Stimulated activated CD4-positive, alpha-beta T cell treated with anti-CD3 and anti-CD28 coated beads, Interleukin-15, amount 100 ng/mL, for 48 hours (primary cell): ENCODE data around the gene SGCB.

Experiments used
- DNase-seq, 2 donors: peaks; one replicate each; pipeline ENCODE4 v3.0.0-alpha.2; 2020; ENCODE audit warnings: low read depth in 2 of 2

SGCB gene

DNA sequence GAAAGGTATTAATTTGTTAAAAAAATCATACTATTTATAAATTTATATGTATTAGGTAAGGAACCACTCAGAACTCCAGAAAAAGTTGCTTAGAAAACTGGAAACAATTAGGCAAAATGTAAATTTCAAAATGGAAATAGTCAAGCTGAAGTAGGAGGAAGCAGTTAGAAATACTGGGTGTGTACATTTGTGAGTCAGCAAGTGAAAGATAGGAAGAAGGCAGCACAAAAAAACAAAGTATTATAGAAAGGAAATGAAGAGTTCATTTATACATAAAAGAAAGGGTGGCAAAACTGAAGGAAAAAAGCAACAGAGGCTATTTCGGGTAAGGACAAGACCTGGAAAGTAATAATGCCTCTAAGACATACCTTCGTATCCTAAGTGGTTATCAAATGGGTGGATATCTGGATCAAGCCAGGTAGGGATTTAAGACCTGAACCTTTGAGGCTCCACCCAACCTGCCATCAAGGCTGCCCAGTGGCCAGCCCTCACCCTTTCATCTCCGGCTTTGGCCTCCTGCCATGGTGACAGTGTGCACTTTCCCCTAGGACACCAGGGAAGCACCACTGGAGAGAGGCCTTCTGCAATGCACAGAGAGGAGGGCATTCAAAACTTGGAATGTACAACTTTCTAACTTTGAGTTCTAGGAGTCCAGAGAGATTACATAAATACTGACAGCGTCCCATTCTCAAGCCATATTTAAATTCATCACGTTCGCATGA is 18.0 kb downstream of the SGCB start, which contains the start of gene LRRC66:
Gene LRRC66 (minus strand): TSS at position 428 of the 722 bp plus-strand sequence. CDS start 2,750 bp downstream, outside the sequence.
- no peak for DNase-seq

GRCh38 chr4:52017814-52018213 is 20.3 kb downstream of the SGCB start:
- DNase-seq: no peak

DNA sequence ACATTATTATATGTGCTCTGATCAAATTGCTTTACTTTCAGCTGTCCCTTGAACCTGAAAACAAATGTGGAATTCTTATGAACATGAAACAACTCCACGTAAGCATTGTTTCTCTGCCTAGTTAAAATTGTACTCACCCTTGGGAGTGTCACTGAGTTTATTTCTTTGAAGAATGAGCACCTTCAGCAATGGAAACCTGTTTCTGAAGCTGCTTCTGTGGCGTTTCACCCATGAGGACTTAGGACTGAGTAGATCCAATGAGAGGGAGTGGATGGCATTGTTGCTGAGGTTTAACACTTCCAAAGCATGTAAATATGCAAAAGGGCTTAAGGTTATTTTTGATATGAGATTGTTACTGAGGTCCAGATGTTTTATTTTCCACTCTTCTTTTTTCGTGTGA is 21.1 kb downstream of the SGCB start:
- no peak for DNase-seq

- DNase-seq: no peak
These were observed 22.7 kb downstream of the SGCB start for GRCh38 chr4:52015366-52015765.

- no peak for DNase-seq
These were observed 23.2 kb downstream of the SGCB start for GRCh38 chr4:52014903-52015302.

- no peak for DNase-seq
These were observed 25.4 kb downstream of the SGCB start for GRCh38 chr4:52012651-52013050.

DNA sequence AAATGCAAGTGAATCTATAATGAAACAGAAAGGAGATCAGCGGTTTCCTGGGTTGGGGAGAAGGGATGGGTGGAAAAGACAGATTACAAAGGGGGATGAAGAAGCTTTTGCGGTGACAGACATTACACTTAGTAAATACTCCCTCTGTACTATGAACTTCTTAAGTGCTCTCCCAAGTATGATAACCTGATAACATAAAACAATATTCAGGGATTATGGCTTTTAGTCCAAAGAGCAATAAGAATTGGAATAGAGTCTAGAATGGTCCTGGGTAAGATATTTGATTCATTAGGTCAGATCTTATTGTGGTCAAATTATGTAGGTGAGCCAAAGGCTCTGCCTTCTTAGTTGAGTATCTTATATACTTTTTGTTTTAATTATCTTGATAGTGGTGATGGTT is 27.1 kb downstream of the SGCB start:
- DNase-seq: no peak

DNA sequence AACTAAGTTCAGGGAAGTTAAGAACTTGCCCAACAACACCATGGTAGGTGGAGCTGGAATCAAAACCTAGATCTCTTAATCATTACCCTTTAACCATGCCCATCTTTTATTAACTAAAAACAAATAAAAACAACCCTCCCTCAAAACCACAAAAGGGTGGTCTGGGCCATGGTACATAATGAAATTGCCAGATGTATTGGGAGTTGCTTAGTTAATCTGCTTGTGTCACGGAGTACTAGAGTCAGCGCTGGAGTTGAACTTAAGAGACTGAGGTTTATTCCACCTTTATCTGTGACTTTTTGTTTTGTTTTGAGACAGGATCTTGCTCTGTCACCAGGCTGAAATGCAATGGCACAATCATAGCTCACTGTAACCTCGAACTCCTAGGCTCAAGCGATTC is 31.2 kb downstream of the SGCB start:
- DNase-seq: no peak

GRCh38 chr4:52005604-52006273 is 32.4 kb downstream of the SGCB start:
- no peak for DNase-seq

DNA sequence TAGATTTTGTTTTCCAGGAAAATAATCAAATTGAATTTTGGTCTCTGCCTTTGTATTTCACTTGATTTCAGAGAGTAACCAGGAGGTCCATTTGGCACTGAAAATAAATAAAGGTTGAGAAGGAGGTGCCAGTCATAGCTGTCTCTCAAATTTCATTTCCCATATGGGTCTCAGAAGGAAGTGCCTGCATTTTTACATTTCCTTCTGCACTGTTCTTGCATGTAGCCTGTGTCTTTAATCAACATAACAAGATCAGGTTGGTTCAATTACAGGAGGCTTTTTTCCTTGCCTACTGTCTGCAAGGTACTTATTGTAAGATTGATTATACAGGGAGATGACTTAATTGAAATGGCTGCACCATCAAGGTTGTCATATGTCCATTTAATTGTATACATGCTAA is 33.7 kb downstream of the SGCB start:
- DNase-seq: no peak

GRCh38 chr4:52001616-52002015 is 36.5 kb downstream of the SGCB start:
- no peak for DNase-seq

- DNase-seq: no peak
These were observed 38.8 kb downstream of the SGCB start for GRCh38 chr4:51999250-51999649.

DNA sequence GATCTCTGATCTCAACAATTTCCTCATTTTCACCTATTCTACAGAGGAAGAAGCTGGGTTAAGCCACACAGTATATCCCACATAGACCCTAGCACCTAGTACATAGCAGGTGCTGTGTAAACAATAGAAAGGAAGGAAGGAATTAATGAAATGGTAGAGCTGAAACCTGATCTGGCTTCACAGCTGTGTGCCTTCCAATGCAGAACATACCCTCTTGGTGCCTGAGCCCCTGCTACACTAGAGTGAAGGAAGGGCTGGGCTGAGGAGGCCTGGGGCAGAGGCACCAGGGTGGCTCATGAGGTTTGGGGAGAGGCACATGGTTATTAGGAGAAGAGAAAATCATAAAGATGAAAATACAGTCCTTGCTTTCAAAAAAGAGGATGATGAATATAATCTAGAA is 39.3 kb downstream of the SGCB start:
- no peak for DNase-seq

- no peak for DNase-seq
These were observed 40.5 kb downstream of the SGCB start for GRCh38 chr4:51997647-51998046.

- no peak for DNase-seq
These were observed 42.4 kb downstream of the SGCB start for GRCh38 chr4:51995647-51996220.
